ENCODE data around the gene PITPNC1. TPM values are rescaled to one million over a fixed set of nuclear protein-coding genes. Genes with fewer than 3 reads are reported as not detected.

Gene PITPNC1
- total and polyA plus RNA-seq, 2 of the 13 experiments (the other 11 are each of a cell fraction or from before 2014, with no cell fraction given) = 4.1 to 5.7 TPM

GRCh38 chr17:67376737-67377487 lies at the start of gene PITPNC1 (continued):
- TF ChIP-seq HNF1A (IDR thresholded peaks at IDR 0.05; ENCODE audit: low read depth) (no peak), HNF1A (CRISPR knock-in tag; IDR thresholded peaks at IDR 0.05; ENCODE audit: borderline replicate concordance) (no peak), HNRNPK (IDR thresholded peaks at IDR 0.05; ENCODE audit: low read depth, low read length, poor library complexity, severe bottlenecking) (no peak), ZSCAN21 (CRISPR knock-in tag; IDR thresholded peaks at IDR 0.05; ENCODE audit: borderline replicate concordance) (peak; percentile 68; the same call in 1 of the 2 replicates), RELA (CRISPR knock-in tag; IDR thresholded peaks at IDR 0.05) (no peak), CSRNP2 (CRISPR knock-in tag; conservative IDR thresholded peaks at IDR 0.05; ENCODE audit: low read depth) (no peak), ZFX (CRISPR knock-in tag; IDR thresholded peaks at IDR 0.05; ENCODE audit: low read depth) (peak; percentile 54; the same call in 1 of the 2 replicates), ZNF138 (CRISPR knock-in tag; IDR thresholded peaks at IDR 0.05; ENCODE audit: low read depth) (peak; percentile 5; the same call in 1 of the 2 replicates), ZBTB8A (CRISPR knock-in tag; IDR thresholded peaks at IDR 0.05; ENCODE audit: borderline replicate concordance, low read depth) (no peak), ZNF44 (CRISPR knock-in tag; IDR thresholded peaks at IDR 0.05) (no peak), NAIF1 (CRISPR knock-in tag; IDR thresholded peaks at IDR 0.05; ENCODE audit: borderline replicate concordance) (no peak), NR2F2 (IDR thresholded peaks at IDR 0.05; ENCODE audit: borderline replicate concordance, low read depth) (no peak), SMARCC2 (IDR thresholded peaks at IDR 0.05) (no peak)
- TF ChIP-seq, protein P1, sequence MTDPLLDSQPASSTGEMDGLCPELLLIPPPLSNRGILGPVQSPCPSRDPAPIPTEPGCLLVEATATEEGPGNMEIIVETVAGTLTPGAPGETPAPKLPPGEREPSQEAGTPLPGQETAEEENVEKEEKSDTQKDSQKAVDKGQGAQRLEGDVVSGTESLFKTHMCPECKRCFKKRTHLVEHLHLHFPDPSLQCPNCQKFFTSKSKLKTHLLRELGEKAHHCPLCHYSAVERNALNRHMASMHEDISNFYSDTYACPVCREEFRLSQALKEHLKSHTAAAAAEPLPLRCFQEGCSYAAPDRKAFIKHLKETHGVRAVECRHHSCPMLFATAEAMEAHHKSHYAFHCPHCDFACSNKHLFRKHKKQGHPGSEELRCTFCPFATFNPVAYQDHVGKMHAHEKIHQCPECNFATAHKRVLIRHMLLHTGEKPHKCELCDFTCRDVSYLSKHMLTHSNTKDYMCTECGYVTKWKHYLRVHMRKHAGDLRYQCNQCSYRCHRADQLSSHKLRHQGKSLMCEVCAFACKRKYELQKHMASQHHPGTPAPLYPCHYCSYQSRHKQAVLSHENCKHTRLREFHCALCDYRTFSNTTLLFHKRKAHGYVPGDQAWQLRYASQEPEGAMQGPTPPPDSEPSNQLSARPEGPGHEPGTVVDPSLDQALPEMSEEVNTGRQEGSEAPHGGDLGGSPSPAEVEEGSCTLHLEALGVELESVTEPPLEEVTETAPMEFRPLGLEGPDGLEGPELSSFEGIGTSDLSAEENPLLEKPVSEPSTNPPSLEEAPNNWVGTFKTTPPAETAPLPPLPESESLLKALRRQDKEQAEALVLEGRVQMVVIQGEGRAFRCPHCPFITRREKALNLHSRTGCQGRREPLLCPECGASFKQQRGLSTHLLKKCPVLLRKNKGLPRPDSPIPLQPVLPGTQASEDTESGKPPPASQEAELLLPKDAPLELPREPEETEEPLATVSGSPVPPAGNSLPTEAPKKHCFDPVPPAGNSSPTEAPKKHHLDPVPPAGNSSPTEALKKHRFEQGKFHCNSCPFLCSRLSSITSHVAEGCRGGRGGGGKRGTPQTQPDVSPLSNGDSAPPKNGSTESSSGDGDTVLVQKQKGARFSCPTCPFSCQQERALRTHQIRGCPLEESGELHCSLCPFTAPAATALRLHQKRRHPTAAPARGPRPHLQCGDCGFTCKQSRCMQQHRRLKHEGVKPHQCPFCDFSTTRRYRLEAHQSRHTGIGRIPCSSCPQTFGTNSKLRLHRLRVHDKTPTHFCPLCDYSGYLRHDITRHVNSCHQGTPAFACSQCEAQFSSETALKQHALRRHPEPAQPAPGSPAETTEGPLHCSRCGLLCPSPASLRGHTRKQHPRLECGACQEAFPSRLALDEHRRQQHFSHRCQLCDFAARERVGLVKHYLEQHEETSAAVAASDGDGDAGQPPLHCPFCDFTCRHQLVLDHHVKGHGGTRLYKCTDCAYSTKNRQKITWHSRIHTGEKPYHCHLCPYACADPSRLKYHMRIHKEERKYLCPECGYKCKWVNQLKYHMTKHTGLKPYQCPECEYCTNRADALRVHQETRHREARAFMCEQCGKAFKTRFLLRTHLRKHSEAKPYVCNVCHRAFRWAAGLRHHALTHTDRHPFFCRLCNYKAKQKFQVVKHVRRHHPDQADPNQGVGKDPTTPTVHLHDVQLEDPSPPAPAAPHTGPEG (CRISPR knock-in tag; IDR thresholded peaks at IDR 0.05) = no peak
- TF ChIP-seq, protein P2, sequence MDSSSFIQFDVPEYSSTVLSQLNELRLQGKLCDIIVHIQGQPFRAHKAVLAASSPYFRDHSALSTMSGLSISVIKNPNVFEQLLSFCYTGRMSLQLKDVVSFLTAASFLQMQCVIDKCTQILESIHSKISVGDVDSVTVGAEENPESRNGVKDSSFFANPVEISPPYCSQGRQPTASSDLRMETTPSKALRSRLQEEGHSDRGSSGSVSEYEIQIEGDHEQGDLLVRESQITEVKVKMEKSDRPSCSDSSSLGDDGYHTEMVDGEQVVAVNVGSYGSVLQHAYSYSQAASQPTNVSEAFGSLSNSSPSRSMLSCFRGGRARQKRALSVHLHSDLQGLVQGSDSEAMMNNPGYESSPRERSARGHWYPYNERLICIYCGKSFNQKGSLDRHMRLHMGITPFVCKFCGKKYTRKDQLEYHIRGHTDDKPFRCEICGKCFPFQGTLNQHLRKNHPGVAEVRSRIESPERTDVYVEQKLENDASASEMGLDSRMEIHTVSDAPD (CRISPR knock-in tag; IDR thresholded peaks at IDR 0.05) = no peak
